ENCODE results near the gene AHCYL2.

DNA sequence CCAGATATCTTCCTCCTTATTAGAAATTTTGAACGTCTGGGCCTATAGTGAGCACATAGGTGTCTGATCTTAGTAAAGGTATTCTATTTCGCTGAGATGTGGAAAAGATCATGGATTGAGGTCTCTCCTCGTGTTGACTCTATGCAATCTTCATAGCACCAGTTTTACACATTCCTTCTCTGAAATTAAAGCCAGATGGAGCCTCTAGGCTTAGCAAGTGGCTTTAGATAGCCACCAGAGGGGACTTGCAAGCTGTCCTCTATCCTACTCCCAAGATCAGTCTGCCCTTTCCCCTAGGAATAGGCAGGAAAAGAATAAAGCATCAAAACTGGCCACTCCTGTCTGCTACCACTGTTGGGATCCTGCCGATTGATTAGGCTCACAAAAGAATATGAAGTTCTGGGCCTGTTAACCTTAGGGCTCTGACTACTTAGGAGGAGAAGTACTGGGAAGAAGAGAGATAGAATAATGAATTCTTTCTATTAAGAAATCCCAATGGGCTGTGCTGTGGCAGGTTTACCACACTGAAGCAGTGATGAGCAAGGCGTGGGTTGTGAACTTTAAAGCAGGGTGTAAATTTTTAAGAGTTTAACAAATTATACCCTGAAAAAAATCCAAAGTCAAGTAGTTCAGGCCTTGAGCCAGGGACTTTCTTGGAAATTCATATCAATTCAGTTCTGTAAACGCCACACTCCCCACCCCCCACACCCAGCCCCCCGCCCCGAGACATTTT lies 207.2 kb downstream of the AHCYL2 start:
- TF ChIP-seq, protein P1, sequence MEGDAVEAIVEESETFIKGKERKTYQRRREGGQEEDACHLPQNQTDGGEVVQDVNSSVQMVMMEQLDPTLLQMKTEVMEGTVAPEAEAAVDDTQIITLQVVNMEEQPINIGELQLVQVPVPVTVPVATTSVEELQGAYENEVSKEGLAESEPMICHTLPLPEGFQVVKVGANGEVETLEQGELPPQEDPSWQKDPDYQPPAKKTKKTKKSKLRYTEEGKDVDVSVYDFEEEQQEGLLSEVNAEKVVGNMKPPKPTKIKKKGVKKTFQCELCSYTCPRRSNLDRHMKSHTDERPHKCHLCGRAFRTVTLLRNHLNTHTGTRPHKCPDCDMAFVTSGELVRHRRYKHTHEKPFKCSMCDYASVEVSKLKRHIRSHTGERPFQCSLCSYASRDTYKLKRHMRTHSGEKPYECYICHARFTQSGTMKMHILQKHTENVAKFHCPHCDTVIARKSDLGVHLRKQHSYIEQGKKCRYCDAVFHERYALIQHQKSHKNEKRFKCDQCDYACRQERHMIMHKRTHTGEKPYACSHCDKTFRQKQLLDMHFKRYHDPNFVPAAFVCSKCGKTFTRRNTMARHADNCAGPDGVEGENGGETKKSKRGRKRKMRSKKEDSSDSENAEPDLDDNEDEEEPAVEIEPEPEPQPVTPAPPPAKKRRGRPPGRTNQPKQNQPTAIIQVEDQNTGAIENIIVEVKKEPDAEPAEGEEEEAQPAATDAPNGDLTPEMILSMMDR (IDR thresholded peaks at IDR 0.05) = no peak
- TF ChIP-seq EZH2 (IDR thresholded peaks at IDR 0.05; ENCODE audit: borderline replicate concordance, insufficient read depth, low read depth, low read length, poor library complexity, severe bottlenecking) = no peak

Measured in B cell (primary cell).